Retinal pigment epithelial cell (primary cell): ENCODE results near the gene DCDC2B.

Source experiments
- DNase-seq: peaks from one replicate; pipeline ENCODE4 v3.0.0-alpha.2; 2010; ENCODE audit warnings: low read depth
- H3K4me3 ChIP-seq: 2 replicates; pipeline ENCODE4 v1.5.1; 2011; ENCODE audit warnings: mild to moderate bottlenecking, low read length, control low read depth, moderate library complexity
- TF ChIP-seq, protein P1 (sequence below): conservative IDR thresholded peaks from 2 replicates; pipeline ENCODE4 v1.5.1; 2011; ENCODE audit warnings: low read depth, low read length, control low read depth, inconsistent platforms

DCDC2B gene

GRCh38 chr1:32223683-32224082 is 14.8 kb downstream of the DCDC2B start:
- no peak for DNase-seq
- TF ChIP-seq, protein P1, sequence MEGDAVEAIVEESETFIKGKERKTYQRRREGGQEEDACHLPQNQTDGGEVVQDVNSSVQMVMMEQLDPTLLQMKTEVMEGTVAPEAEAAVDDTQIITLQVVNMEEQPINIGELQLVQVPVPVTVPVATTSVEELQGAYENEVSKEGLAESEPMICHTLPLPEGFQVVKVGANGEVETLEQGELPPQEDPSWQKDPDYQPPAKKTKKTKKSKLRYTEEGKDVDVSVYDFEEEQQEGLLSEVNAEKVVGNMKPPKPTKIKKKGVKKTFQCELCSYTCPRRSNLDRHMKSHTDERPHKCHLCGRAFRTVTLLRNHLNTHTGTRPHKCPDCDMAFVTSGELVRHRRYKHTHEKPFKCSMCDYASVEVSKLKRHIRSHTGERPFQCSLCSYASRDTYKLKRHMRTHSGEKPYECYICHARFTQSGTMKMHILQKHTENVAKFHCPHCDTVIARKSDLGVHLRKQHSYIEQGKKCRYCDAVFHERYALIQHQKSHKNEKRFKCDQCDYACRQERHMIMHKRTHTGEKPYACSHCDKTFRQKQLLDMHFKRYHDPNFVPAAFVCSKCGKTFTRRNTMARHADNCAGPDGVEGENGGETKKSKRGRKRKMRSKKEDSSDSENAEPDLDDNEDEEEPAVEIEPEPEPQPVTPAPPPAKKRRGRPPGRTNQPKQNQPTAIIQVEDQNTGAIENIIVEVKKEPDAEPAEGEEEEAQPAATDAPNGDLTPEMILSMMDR: no peak
- no peak overlapping the region for H3K4me3 ChIP-seq

GRCh38 chr1:32224285-32224684 is 15.4 kb downstream of the DCDC2B start:
- no peak overlapping the region for H3K4me3 ChIP-seq
- TF ChIP-seq, protein P1: no peak
- DNase-seq: no peak

DNA sequence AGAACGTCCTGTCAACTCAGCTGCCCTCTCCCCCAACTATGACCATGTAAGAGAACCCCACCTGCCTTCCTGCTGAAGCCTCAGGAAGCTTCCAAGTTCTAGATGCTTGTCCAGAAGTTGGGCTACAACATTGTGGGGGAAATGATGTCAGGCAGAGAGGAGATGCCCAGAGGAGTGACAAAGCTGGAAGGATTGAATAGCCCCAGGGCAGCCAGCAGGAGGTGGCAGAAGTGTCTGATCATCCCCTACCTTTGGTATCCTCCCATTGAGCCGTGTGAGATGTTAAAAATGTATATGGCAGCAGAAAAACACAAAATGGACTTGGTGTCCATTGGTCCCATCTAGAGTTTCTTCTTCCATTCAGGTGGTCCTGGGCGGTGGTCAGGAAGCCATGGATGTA is 19.9 kb downstream of the DCDC2B start:
- H3K4me3 ChIP-seq: no peak overlapping the region
- DNase-seq: no peak
- TF ChIP-seq, protein P1: no peak

- H3K4me3 ChIP-seq: no peak overlapping the region
- DNase-seq: no peak
- TF ChIP-seq, protein P1: no peak
Measured at GRCh38 chr1:32231843-32232432, 23.0 kb downstream of the DCDC2B start.

DNA sequence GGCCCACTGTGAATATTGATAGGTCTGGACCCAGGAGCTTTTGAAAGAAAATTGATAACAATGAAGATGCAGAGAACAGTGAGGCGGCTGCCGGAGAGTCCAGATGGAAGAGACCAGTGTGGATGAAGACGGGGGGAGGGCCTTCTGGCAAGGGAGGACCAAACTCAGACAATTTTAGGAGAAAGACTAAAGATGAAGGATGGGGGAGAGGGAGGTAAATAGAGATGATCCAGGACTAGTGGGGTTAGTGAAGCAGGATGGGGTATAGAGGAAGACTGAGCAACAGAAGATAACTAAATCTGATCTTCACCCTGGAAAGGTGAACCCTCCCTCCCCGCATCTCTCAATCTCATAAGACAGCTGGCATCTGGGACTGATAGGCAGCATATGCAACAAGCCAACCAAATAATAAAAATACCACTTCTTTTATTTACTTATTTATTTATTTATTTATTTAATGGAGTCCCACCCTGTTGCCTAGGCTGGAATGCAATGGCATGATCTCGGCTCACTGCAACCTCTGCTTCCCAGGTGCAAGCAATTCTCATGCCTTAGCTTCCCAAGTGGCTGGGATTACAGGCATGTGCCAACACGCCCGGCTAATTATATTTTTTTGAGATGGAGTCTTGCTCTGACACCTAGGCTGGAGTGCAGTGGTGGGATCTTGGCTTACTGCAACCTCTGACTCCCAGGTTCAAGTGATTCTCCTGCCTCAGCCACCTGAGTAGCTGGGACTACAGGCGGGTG is 23.8 kb downstream of the DCDC2B start:
- TF ChIP-seq, protein P1: no peak
- no peak for DNase-seq
- H3K4me3 ChIP-seq: no peak overlapping the region

DNA sequence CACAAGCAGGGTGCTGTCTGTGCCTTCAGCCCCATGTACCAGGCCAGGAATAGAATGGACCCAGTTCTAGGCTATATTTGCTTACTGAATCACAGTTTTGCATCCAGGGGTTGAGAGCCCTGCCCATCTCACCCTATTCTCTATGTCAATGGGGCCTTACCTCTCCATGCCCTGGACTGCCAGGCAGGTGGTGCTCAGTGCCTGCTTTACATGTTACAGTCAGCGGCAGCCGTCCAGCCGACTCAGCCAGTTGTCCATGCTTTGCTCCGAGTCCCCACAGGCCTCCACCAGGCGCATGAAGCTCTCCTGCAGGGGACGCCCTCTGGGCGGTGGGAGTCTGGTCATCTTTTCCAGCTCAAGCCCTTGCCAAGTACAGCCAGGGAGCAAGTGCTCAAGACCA is 25.9 kb downstream of the DCDC2B start:
- no peak overlapping the region for H3K4me3 ChIP-seq
- TF ChIP-seq, protein P1: no peak
- no peak for DNase-seq

GRCh38 chr1:32239337-32239736 is 30.4 kb downstream of the DCDC2B start:
- TF ChIP-seq, protein P1: no peak
- DNase-seq: no peak
- H3K4me3 ChIP-seq: no peak overlapping the region
